K562 (cell line): ENCODE data around the gene FAM120B. TPM values are rescaled to one million over a fixed set of nuclear protein-coding genes. Genes with fewer than 3 reads are reported as not detected.

Experiments
- ARNT ChIP-seq, 2 experiments: fragments of 450-650 bp; IDR thresholded peaks; 2 replicates each; pipeline ENCODE4 v1.6.1; 2016; ENCODE audit warnings: mild to moderate bottlenecking in 1 of 2
- CEBPZ ChIP-seq: fragments of 150-350 bp; IDR thresholded peaks from 2 replicates; pipeline ENCODE4 v1.6.1; 2014; ENCODE audit warnings: low read depth, mild to moderate bottlenecking, low read length, borderline replicate concordance
- EWSR1 ChIP-seq: fragments of 450-650 bp; IDR thresholded peaks from 2 replicates; pipeline ENCODE4 v1.6.1; 2018; ENCODE audit warnings: borderline replicate concordance, mild to moderate bottlenecking, low read depth, moderate library complexity; ENCODE audit not compliant: partially characterized antibody
- HOMEZ ChIP-seq: fragments of 250-450 bp; sonication (Bioruptor Pico); IDR thresholded peaks from 2 replicates; pipeline ENCODE4 v1.4.0; 2020; ENCODE audit warnings: mild to moderate bottlenecking, moderate library complexity
- KLF10 ChIP-seq: fragments of 250-450 bp; sonication (Bioruptor Pico); IDR thresholded peaks from 2 replicates; pipeline ENCODE4 v1.6.1; 2021; ENCODE audit warnings: matching md5 sums
- OTX1 ChIP-seq: fragments of 450-650 bp; formaldehyde crosslinking; IDR thresholded peaks from 2 replicates; pipeline ENCODE4 v1.4.0; 2022; ENCODE audit warnings: mild to moderate bottlenecking
- PHF21A ChIP-seq: fragments of 450-650 bp; IDR thresholded peaks from 2 replicates; pipeline ENCODE4 v1.6.1; 2017; ENCODE audit warnings: low read depth, borderline replicate concordance
- RBM14 ChIP-seq: fragments of 200-400 bp; formaldehyde crosslinking; IDR thresholded peaks from 2 replicates; pipeline ENCODE4 v1.6.1; 2018; ENCODE audit warnings: low read depth, mild to moderate bottlenecking, low read length, moderate library complexity, borderline replicate concordance; ENCODE audit not compliant: insufficient read depth
- RBM17 ChIP-seq: fragments of 200-400 bp; formaldehyde crosslinking; IDR thresholded peaks from 2 replicates; pipeline ENCODE4 v1.6.1; 2017; ENCODE audit warnings: low read depth, mild to moderate bottlenecking, low read length, borderline replicate concordance
- TCFL5 ChIP-seq: fragments of 250-450 bp; sonication (Bioruptor Pico); conservative IDR thresholded peaks from 2 replicates; pipeline ENCODE4 v1.6.1; 2021; ENCODE audit warnings: mild to moderate bottlenecking, moderate library complexity, matching md5 sums
- TOE1 ChIP-seq, 2 experiments: fragments of 450-650 bp in 1 of 2; sonication (generic) in 1 of 2; formaldehyde crosslinking in 1 of 2; IDR thresholded peaks; 2 replicates each; pipeline versions ENCODE4 v1.7.1 to v1.8.0; 2016 to 2022; ENCODE audit warnings: borderline replicate concordance in 2 of 2, mild to moderate bottlenecking in 2 of 2, antibody characterized with exemption in 1 of 2, inconsistent platforms in 1 of 2, low read depth in 1 of 2, missing genetic modification reagents in 1 of 2, moderate library complexity in 1 of 2
- ZFP36 ChIP-seq: fragments of 150-350 bp; IDR thresholded peaks from 2 replicates; pipeline ENCODE4 v1.6.1; 2018; ENCODE audit warnings: low read length, low read depth; ENCODE audit not compliant: partially characterized antibody
- ZNF121 ChIP-seq: sonication (generic); formaldehyde crosslinking; conservative IDR thresholded peaks from 2 replicates; pipeline ENCODE4 v1.8.0; 2022; ENCODE audit warnings: missing genetic modification reagents
- ZNF134 ChIP-seq: fragments of 250-450 bp; sonication (Bioruptor Pico); conservative IDR thresholded peaks from 2 replicates; pipeline ENCODE4 v1.4.0; 2020
- ZNF217 ChIP-seq: sonication (generic); formaldehyde crosslinking; IDR thresholded peaks from 2 replicates; pipeline ENCODE4 v1.8.0; 2022; ENCODE audit warnings: mild to moderate bottlenecking, missing genetic modification reagents
- ZNF589 ChIP-seq: fragments of 200-800 bp; sonication (Bioruptor generic); IDR thresholded peaks from 2 replicates; pipeline ENCODE4 v1.6.1; 2016; ENCODE audit warnings: low read depth, missing genetic modification characterization, missing compliant biosample characterization
- ZNF668 ChIP-seq: fragments of 250-450 bp; sonication (Bioruptor Pico); IDR thresholded peaks from 2 replicates; pipeline ENCODE4 v1.8.0; 2022; ENCODE audit warnings: mild to moderate bottlenecking, inconsistent platforms
- ZNF766 ChIP-seq: fragments of 200-800 bp; sonication (Bioruptor generic); conservative IDR thresholded peaks from 2 replicates; pipeline ENCODE4 v1.6.1; 2016; ENCODE audit warnings: missing genetic modification characterization, missing compliant biosample characterization
- polyA plus RNA-seq, 8 experiments: library from polyadenylated mRNA; depleted of rRNA in 4 of 8; stranded (reverse) in 5 of 8; unstranded in 3 of 8; fragments of >200 nt; fragmentation: Nextera tagmentation in 2 of 8; fragmentation: Illumina TruSeq in 1 of 8; extraction: Ambion mirVana in 2 of 8; extraction: Trizol in 1 of 8; gene quantifications; 2 replicates each; pipeline versions ENCODE4 v1.2.1 to v1.2.3, GENCODE V29; 2011 to 2014; ENCODE audit warnings: inconsistent platforms in 1 of 8, missing spikeins in 1 of 8
- total RNA-seq, 7 experiments: library from RNA; depleted of rRNA in 6 of 7; stranded (reverse); fragments of >200 nt in 6 of 7; fragmentation: Illumina TruSeq in 2 of 7; extraction: Trizol in 2 of 7; gene quantifications; 2 replicates each; pipeline versions ENCODE4 v1.2.1 to v1.2.3, GENCODE V29; 2011 to 2021; ENCODE audit warnings: low replicate concordance in 1 of 7
- TF ChIP-seq, protein P1 (sequence below): fragments of 250-450 bp; sonication (Bioruptor Pico); IDR thresholded peaks from 2 replicates; pipeline ENCODE4 v1.5.0; 2021; ENCODE audit warnings: mild to moderate bottlenecking, moderate library complexity

FAM120B gene
- total and polyA plus RNA-seq, 9 of the 15 experiments (the other 6 are each of a cell fraction or from before 2014, with no cell fraction given) = 3.5 to 22.6 (median 14.7) TPM

GRCh38 chr6:170306324-170307079, at the start of gene FAM120B (continued):
- TF ChIP-seq OTX1 (CRISPR knock-in tag) = peak; percentile 72; the same call in 1 of the 2 replicates
- TF ChIP-seq HOMEZ (CRISPR knock-in tag) = no peak
- TF ChIP-seq ZNF668 (CRISPR knock-in tag) = no peak
- TF ChIP-seq ZNF766 (CRISPR knock-in tag) = no peak
- TF ChIP-seq KLF10 (CRISPR knock-in tag) = no peak
- TF ChIP-seq TOE1 (IDR thresholded peaks at IDR 0.05; ENCODE audit: borderline replicate concordance) = peak; percentile 55; the same call in 1 of the 2 replicates
- peak; percentile 92 for TF ChIP-seq TOE1 (CRISPR knock-in tag; IDR thresholded peaks at IDR 0.05; ENCODE audit: borderline replicate concordance, low read depth)
- no peak for TF ChIP-seq RBM14
- TF ChIP-seq ZNF121 (CRISPR knock-in tag) = no peak
- TF ChIP-seq CEBPZ = no peak
- no peak for TF ChIP-seq ZNF589 (CRISPR knock-in tag)
- no peak for TF ChIP-seq ZFP36
- TF ChIP-seq RBM17 = no peak
- no peak for TF ChIP-seq PHF21A
- no peak for TF ChIP-seq EWSR1
- TF ChIP-seq ZNF134 (CRISPR knock-in tag) = no peak
- no peak for TF ChIP-seq ARNT (IDR thresholded peaks at IDR 0.05)
- TF ChIP-seq TCFL5 = no peak
- TF ChIP-seq, protein P1, sequence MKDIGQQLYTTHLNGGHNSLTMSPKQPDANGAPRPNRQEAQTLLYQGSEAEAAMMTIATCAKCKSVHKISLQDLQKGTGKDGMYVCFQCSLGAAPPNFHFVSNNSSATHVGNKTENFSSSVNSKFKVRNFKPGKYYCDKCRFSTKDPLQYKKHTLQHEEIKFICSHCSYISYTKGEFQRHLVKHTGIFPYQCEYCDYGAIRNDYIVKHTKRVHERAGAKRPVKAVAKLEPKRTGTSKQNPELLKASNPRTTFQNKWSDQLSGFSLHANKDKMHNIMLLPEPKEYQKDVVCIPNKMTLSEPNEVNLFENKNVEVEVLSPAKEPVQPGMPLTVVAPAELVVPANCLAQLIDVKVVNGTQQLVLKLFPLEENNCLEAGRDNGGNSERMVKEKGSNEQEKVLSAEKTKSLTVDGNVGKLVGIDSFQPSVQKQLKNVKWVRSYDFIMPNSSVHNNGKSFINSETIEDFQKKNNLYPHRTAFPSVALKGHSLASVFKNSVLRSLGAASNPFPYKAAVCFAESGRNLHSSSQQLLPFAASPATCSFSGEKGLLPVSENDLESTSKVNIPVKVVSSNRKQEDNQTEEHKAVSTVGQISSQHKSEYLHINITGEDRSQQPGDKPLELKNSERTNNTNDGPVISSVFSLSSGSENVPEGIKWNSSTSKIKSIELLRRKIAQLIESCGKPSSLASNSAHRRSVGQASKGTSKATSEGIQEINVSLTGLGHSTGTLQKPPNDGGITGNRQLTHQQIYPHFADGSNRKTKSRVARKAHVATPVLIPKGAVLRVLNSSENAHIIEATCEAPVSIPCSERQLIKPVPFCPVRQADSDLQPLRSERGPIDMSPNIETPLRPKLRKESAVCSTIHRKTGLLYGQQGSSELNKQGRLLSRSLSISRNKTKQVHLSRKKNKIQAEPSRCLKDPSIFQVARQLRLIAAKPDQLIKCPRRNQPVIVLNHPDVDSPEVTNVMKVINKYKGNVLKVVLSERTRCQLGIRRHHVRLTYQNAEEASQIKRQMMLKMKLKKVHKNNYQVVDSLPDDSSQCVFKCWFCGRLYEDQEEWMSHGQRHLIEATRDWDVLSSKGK = no peak
- TF ChIP-seq ZNF217 (CRISPR knock-in tag) = no peak
